ENCODE data around the gene POP4. TPM values are rescaled to one million over a fixed set of nuclear protein-coding genes. Genes with fewer than 3 reads are reported as not detected.

Gene POP4
- total and polyA plus RNA-seq, 2 of the 13 experiments (the other 11 are each of a cell fraction or from before 2014, with no cell fraction given), result 32.2 to 84.0 TPM

- TF ChIP-seq ZBTB10 (CRISPR knock-in tag; IDR thresholded peaks at IDR 0.05; ENCODE audit: borderline replicate concordance) (no peak), ZBTB38 (CRISPR knock-in tag; IDR thresholded peaks at IDR 0.05) (no peak), ZNF710 (CRISPR knock-in tag; IDR thresholded peaks at IDR 0.05; ENCODE audit: borderline replicate concordance) (no peak), EED (CRISPR knock-in tag; IDR thresholded peaks at IDR 0.05) (no peak)
Measured at GRCh38 chr19:29569038-29569911, 36.8 kb upstream of the POP4 start (continued).

- H3K9ac ChIP-seq (ENCODE audit: insufficient read depth, low read depth, low read length), result no peak overlapping the region
- H3K79me2 ChIP-seq (ENCODE audit: insufficient read depth, low read length), result no peaks in the 10 kb centered on the region
- H3K27ac ChIP-seq (ENCODE audit: extremely low read length, insufficient read depth, low read length), result no peak overlapping the region
- H3K9me3 ChIP-seq (ENCODE audit: low read length), result no peaks in the 10 kb centered on the region
- in situ Hi-C loops (cut with HindIII; ENCODE audit: extremely low pct_ligation_motif_present, low pct_unique_long_range_greater_than_20kb) (no loop called here), intact Hi-C loops (cut with micrococcal nuclease; ENCODE audit: unreplicated experiment) (no loop called here)
- H3K4me3 ChIP-seq (replicated peaks in 1 of 3; ENCODE audit: insufficient read depth in 1 of 3, low read depth in 2 of 3, low read length in 3 of 3), result no peak overlapping the region
- no peak overlapping the region for H2AFZ ChIP-seq (ENCODE audit: low read length)
- ATAC-seq (no peak), DNase-seq (ENCODE audit: low spot score) (no peak), FAIRE-seq (no peak)
- no peaks in the 10 kb centered on the region for H3K4me1 ChIP-seq (ENCODE audit: insufficient read depth, low read length)
- no TSS peak for BruUV-seq (replicated peaks)
- H3K27me3 ChIP-seq (ENCODE audit: control insufficient read depth in 1 of 2, insufficient read depth in 2 of 2, low read length in 2 of 2), result peaks cover 4 to 30% of the 10 kb centered on the region in 2 experiments
- H4K20me1 ChIP-seq (ENCODE audit: insufficient read depth, low read length), result no peaks in the 10 kb centered on the region
- H3K4me2 ChIP-seq (ENCODE audit: low read depth, low read length), result no peak overlapping the region
- ChIA-PET POLR2A (no interaction called here), CTCF (ENCODE audit: low intra/inter-chr PET ratio, low total read pairs) (no interaction called here)
- H3K36me3 ChIP-seq (replicated peaks in 1 of 2; ENCODE audit: control insufficient read depth in 1 of 2, insufficient read depth in 2 of 2, low read length in 2 of 2), result no peaks in the 10 kb centered on the region
- WGBS (ENCODE audit: low lambda C conversion rate), result 8% methylated on average over 6 of the region's 6 CpGs
- TF ChIP-seq ZNF639 (CRISPR knock-in tag; conservative IDR thresholded peaks at IDR 0.05) (no peak), IKZF5 (CRISPR knock-in tag; IDR thresholded peaks at IDR 0.05) (no peak), ZBTB26 (CRISPR knock-in tag; IDR thresholded peaks at IDR 0.05; ENCODE audit: borderline replicate concordance) (no peak), RAD51 (IDR thresholded peaks at IDR 0.05; ENCODE audit: borderline replicate concordance) (no peak), HNF1B (CRISPR knock-in tag; IDR thresholded peaks at IDR 0.05) (no peak), ZNF556 (CRISPR knock-in tag; IDR thresholded peaks at IDR 0.05; ENCODE audit: borderline replicate concordance) (no peak), ZNF33B (CRISPR knock-in tag; IDR thresholded peaks at IDR 0.05) (no peak)
Measured at GRCh38 chr19:29571181-29571580, 34.9 kb upstream of the POP4 start.
